GM12892 (cell line): ENCODE data around the gene NFIX.

Source experiments
- POLR2A ChIP-seq: IDR thresholded peaks from 2 replicates; pipeline ENCODE4 v1.6.1; 2011; ENCODE audit warnings: low read depth, low read length, control low read depth
- POLR2AphosphoS5 ChIP-seq: IDR thresholded peaks from 2 replicates; pipeline ENCODE4 v1.6.1; 2011; ENCODE audit warnings: low read depth, low read length, control low read depth
- TAF1 ChIP-seq: IDR thresholded peaks from 2 replicates; pipeline ENCODE4 v1.6.1; 2011; ENCODE audit warnings: low read depth, mild to moderate bottlenecking, control low read depth, low read length, borderline replicate concordance

- TF ChIP-seq POLR2A = no peak
- TF ChIP-seq TAF1 = no peak
- no peak for TF ChIP-seq POLR2AphosphoS5
Observed at GRCh38 chr19:13031917-13032623, 36.8 kb downstream of the NFIX start.
